Astrocyte (in vitro differentiated cells and primary cell): ENCODE results near the gene RALA. TPM values are rescaled to one million over a fixed set of nuclear protein-coding genes. Genes with fewer than 3 reads are reported as not detected.

ENCODE experiments used
- DNase-seq: peaks from one replicate; pipeline ENCODE4 v3.0.0-alpha.2; 2010; ENCODE audit warnings: low read depth
- FAIRE-seq: peaks from 2 replicates; lab custom pipeline; 2011; peaks lifted over from hg19 to GRCh38; lab: Jason Lieb, UNC
- H2AFZ ChIP-seq: 2 replicates; pipeline ENCODE4 v1.6.0; 2012; ENCODE audit warnings: low read depth, low read length, inconsistent platforms
- H3K27ac ChIP-seq: 2 replicates; pipeline ENCODE4 v1.5.1; 2011; ENCODE audit warnings: low read depth, low read length, inconsistent platforms
- H3K27me3 ChIP-seq: 2 replicates; pipeline ENCODE4 v1.6.0; 2011; ENCODE audit warnings: low read length, inconsistent platforms; ENCODE audit not compliant: insufficient read depth
- H3K36me3 ChIP-seq: 2 replicates; pipeline ENCODE4 v1.5.1; 2011; ENCODE audit warnings: low read length, inconsistent platforms; ENCODE audit not compliant: insufficient read depth
- H3K4me1 ChIP-seq: 2 replicates; pipeline ENCODE4 v1.5.1; 2011; ENCODE audit warnings: low read length, inconsistent platforms; ENCODE audit not compliant: insufficient read depth
- H3K4me2 ChIP-seq: 2 replicates; pipeline ENCODE4 v1.6.0; 2012; ENCODE audit warnings: low read length, inconsistent platforms
- H3K4me3 ChIP-seq: 2 replicates; pipeline ENCODE4 v1.5.1; 2011; ENCODE audit warnings: low read depth, mild to moderate bottlenecking, low read length, inconsistent platforms; ENCODE audit not compliant: insufficient read depth
- H3K79me2 ChIP-seq: 2 replicates; pipeline ENCODE4 v1.6.0; 2012; ENCODE audit warnings: mild to moderate bottlenecking, low read length, inconsistent platforms; ENCODE audit not compliant: insufficient read depth
- H3K9ac ChIP-seq: 2 replicates; pipeline ENCODE4 v1.6.0; 2012; ENCODE audit warnings: mild to moderate bottlenecking, low read length, inconsistent platforms
- H3K9me3 ChIP-seq: 2 replicates; pipeline ENCODE4 v1.5.1; 2012; ENCODE audit warnings: low read depth, mild to moderate bottlenecking, low read length, inconsistent platforms; ENCODE audit not compliant: insufficient read depth
- H4K20me1 ChIP-seq: 2 replicates; pipeline ENCODE4 v1.6.0; 2012; ENCODE audit warnings: low read length, inconsistent platforms; ENCODE audit not compliant: insufficient read depth
- H3K27ac Mint-ChIP-seq: one replicate; pipeline ENCODE4 v1.8.0; 2021; ENCODE audit warnings: mild to moderate bottlenecking, mixed read lengths; ENCODE audit not compliant: unreplicated experiment
- H3K27me3 Mint-ChIP-seq: one replicate; pipeline ENCODE4 v1.8.0; 2021; ENCODE audit warnings: low read depth, mixed read lengths; ENCODE audit not compliant: unreplicated experiment
- H3K36me3 Mint-ChIP-seq: one replicate; pipeline ENCODE4 v1.8.0; 2021; ENCODE audit warnings: low read depth, mixed read lengths; ENCODE audit not compliant: unreplicated experiment
- H3K4me1 Mint-ChIP-seq: one replicate; pipeline ENCODE4 v1.8.0; 2021; ENCODE audit warnings: low read depth, mixed read lengths; ENCODE audit not compliant: unreplicated experiment
- H3K4me3 Mint-ChIP-seq: one replicate; pipeline ENCODE4 v1.8.0; 2021; ENCODE audit warnings: mild to moderate bottlenecking, moderate library complexity, mixed read lengths; ENCODE audit not compliant: unreplicated experiment
- H3K9me3 Mint-ChIP-seq: one replicate; pipeline ENCODE4 v1.8.0; 2021; ENCODE audit warnings: mild to moderate bottlenecking, mixed read lengths; ENCODE audit not compliant: unreplicated experiment
- CTCF ChIP-seq: IDR thresholded peaks from 2 replicates; pipeline ENCODE4 v1.5.1; 2011; ENCODE audit warnings: low read depth, mild to moderate bottlenecking, inconsistent platforms, low read length, moderate library complexity; ENCODE audit not compliant: insufficient read depth
- EZH2 ChIP-seq: IDR thresholded peaks from 2 replicates; pipeline ENCODE4 v1.6.1; 2012; ENCODE audit warnings: mild to moderate bottlenecking, low read length, inconsistent platforms; ENCODE audit not compliant: insufficient read depth
- total RNA-seq: library from RNA; stranded (reverse); gene quantifications from 2 replicates; pipeline ENCODE4 v1.2.1, GENCODE V29; 2021

The RALA gene
- total RNA-seq, 1 donor from 2014 or later: 70.2 TPM

GRCh38 chr7:39615350-39615975 lies 7.9 kb upstream of the RALA start:
- Histone ChIP-seq H3K4me3 (no peak overlapping the region), H3K27me3 (no peaks in the 10 kb centered on the region), H4K20me1 (no peaks in the 10 kb centered on the region), H3K9ac (no peak overlapping the region), H3K4me1 (peaks cover 15% of the 10 kb centered on the region), H3K4me2 (peak overlapping the region; percentile 31), H3K27ac (peak overlapping the region; percentile 15), H3K36me3 (no peaks in the 10 kb centered on the region), H2AFZ (no peak overlapping the region), H3K79me2 (no peaks in the 10 kb centered on the region), H3K9me3 (no peaks in the 10 kb centered on the region)
- peaks cover 2% of the 10 kb centered on the region for H3K36me3 Mint-ChIP-seq
- H3K27ac Mint-ChIP-seq: peak overlapping the region; percentile 28
- H3K9me3 Mint-ChIP-seq: no peaks in the 10 kb centered on the region
- no peak overlapping the region for H3K4me3 Mint-ChIP-seq
- DNase-seq: no peak
- peaks cover 19% of the 10 kb centered on the region for H3K4me1 Mint-ChIP-seq
- no peak for FAIRE-seq
- peaks cover 3% of the 10 kb centered on the region for H3K27me3 Mint-ChIP-seq
- no peak for TF ChIP-seq EZH2
- no peak for TF ChIP-seq CTCF

- Histone ChIP-seq H3K36me3 (no peaks in the 10 kb centered on the region), H3K9me3 (no peaks in the 10 kb centered on the region), H4K20me1 (no peaks in the 10 kb centered on the region), H3K4me1 (peaks cover 20% of the 10 kb centered on the region), H2AFZ (no peak overlapping the region), H3K79me2 (no peaks in the 10 kb centered on the region), H3K27ac (peak overlapping the region; percentile 15), H3K4me3 (no peak overlapping the region), H3K9ac (no peak overlapping the region), H3K27me3 (no peaks in the 10 kb centered on the region), H3K4me2 (peak overlapping the region; percentile 31)
- H3K4me1 Mint-ChIP-seq: peaks cover 26% of the 10 kb centered on the region
- H3K27me3 Mint-ChIP-seq: no peaks in the 10 kb centered on the region
- H3K9me3 Mint-ChIP-seq: no peaks in the 10 kb centered on the region
- DNase-seq: peak; percentile 68
- TF ChIP-seq EZH2 (no peak), CTCF (no peak)
- H3K4me3 Mint-ChIP-seq: no peak overlapping the region
- FAIRE-seq: peak; percentile 80
- peak overlapping the region; percentile 86 for H3K27ac Mint-ChIP-seq
- H3K36me3 Mint-ChIP-seq: no peaks in the 10 kb centered on the region
Measured at GRCh38 chr7:39616138-39616537, 7.2 kb upstream of the RALA start.

- no peaks in the 10 kb centered on the region for H3K9me3 Mint-ChIP-seq
- H3K36me3 Mint-ChIP-seq: no peaks in the 10 kb centered on the region
- Histone ChIP-seq H3K36me3 (no peaks in the 10 kb centered on the region), H4K20me1 (no peaks in the 10 kb centered on the region), H3K4me3 (no peak overlapping the region), H3K9ac (no peak overlapping the region), H3K4me2 (no peak overlapping the region), H2AFZ (no peak overlapping the region), H3K9me3 (no peaks in the 10 kb centered on the region), H3K27ac (no peak overlapping the region), H3K27me3 (no peaks in the 10 kb centered on the region), H3K4me1 (peaks cover 25% of the 10 kb centered on the region), H3K79me2 (peaks cover 3% of the 10 kb centered on the region)
- no peak for TF ChIP-seq CTCF
- TF ChIP-seq EZH2: no peak
- peak overlapping the region; percentile 55 for H3K27ac Mint-ChIP-seq
- peaks cover 33% of the 10 kb centered on the region for H3K4me1 Mint-ChIP-seq
- H3K4me3 Mint-ChIP-seq: no peak overlapping the region
- FAIRE-seq (no peak), DNase-seq (peak; percentile 66)
- no peaks in the 10 kb centered on the region for H3K27me3 Mint-ChIP-seq
Measured at GRCh38 chr7:39617005-39617404, 6.4 kb upstream of the RALA start.
